Measurements from ENCODE around the gene ANKRD65.
A peak's percentile ranks its signal among the peaks of the same experiment; 100 is the strongest.
"Not testable (repeated sequence)": the region's sequence is repeated elsewhere in the genome, so short reads cannot be mapped to it uniquely, and the experiment has no call there.

The ANKRD65 gene

DNA sequence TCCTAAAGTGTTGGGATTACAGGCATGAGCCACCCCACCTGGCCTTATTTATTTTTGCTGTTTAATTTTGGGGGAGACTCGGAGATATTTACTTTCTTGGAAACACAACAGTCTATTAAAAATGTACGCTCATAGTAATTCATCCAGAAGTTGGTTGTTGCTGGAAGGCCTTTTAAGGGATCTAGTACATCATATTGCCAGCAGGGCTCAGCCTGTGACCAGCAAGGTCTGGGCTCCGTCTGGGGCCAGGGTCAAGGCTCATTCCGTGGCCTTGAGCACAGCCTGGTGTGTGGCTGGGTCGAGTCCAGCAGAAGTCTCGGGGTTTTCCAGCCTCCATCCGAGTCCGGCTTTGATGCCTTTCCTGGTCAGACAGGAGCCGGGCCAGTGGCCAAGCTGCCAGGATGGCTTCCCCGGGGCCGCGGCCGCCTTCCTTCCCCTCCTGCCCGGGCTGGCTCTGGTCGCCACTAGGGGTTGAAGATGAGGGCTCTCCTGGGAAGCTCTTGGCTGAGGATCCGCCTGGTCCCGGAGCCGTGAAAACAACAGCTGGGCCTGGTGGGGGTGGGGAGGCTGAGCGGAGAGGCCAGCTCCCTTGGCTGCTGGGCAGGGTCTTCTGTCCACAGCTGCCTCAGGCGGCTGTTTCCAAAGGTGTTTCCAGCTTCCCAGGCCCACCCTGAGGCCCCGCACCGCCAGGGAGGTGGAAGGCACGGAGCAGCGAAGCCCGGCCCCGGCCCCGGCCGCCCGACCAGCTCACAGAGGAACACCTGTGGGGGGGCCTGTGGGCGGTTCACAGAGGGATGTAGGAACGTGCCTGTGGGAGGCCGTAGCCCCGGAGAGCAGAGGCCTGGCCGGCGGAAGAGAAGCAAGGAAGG, 9.3 kb upstream of the ANKRD65 start:
- peak; percentile 87 for DNase-seq

DNA sequence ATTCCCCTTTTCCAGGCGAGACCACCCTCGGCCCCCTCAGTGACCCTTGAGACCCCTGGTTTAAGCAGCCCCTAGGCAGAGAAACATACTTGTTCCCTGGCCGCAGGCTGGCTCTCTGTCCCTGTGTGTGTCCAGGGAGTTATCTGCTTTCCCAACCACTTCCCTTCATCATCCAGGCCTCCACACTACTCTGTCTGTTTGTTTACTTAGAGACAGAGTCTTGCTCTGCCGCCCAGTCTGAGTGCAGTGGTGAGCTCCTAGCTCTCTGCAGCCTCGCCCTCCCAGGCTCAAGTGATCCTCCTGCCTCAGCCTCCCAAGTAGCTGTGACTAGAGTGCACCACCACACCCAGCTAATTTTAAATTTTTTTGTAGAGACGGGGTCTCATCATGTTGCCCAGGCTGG, 8.6 kb upstream of the ANKRD65 start:
- DNase-seq = peak; percentile 48

DNA sequence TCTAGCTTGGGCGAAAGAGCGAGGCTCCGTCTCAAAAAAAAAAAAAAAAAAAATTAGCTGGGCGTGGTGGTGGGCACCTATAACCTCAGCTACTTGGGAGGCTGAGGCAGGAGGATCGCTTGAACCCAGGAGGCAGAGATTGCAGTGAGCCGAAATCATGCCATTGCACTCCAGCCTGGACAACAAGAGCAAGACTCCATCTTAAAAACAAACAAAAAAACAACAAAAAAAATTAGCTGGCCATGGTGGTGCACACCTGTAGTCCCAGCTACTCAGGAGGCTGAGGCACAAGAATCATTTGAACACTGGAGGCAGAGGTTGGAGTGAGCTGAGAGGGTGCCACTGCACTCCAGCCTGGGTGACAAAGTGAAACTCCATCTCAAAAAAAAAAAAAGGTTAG, 7.9 kb upstream of the ANKRD65 start:
- DNase-seq = not testable (repeated sequence)

DNA sequence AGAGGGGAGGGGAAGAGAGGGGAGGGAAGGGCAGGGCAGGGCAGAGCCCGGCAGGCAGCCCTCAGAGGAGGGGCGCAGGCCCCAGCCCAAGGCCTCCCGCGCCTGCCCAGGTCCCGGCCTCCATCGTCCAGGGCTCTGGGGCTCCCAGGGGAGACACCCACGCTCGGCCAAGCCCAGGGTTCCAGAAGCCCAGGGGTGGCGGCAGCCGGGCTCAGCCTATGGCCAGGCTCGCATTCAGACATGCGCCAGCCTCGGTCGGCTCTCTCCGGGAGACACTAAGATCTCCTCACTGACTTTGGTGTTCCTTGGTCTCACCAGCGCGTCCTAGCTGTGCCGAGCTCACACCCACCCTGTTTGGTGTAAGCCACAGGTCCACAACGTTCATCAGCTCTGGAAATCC, 7.1 kb upstream of the ANKRD65 start:
- DNase-seq = no peak

DNA sequence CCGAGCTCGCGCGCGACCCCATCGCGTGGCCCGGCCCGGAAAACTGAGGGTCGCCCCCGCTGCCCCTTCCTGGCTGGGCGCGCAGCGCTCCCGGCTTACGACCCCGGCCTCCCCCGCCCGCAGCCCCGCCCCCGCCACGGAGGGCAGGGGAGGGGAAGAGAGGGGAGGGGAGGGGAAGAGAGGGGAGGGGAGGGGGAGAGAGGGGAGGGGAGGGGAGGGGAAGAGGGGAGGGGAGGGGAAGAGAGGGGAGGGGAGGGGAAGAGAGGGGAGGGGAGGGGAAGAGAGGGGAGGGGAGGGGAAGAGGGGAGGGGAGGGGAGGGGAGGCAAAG, 6.7 kb upstream of the ANKRD65 start:
- DNase-seq = peak; percentile 61

DNA sequence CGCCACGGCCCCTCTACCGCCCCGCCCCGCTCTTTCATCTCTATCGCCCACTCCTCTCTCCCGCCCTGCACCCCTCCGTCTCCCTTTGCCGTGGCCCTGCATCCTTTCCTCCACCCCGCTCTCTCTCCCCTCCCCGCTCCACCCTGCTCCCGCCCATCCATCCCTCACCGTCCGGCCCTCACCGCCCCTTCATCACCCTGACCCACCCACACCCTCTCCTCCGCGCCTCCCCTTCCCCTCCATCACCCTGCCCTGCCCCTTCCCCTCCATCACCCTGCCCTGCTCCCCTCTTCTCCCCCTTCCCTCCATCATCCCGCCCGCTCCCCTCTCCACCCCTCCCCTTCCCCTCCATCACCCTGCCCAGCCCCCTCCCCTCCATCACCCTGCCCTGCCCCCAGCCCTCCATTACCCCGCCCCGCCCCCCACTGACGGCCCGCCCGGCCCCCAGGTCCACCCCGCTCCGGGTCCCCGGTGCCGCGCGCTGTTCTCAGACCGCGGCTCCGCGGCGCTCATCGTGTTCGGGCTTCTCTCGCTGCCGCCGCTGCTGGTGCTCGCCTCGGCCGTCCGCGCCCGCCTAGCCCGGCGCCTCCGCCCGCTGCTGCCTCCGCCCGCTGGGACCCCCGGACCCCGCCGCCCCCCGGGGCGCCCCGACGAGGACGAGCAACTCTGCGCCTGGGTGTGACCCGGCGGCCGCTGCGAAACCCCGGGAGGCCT, 6.2 kb upstream of the ANKRD65 start:
- DNase-seq = peak; percentile 63

DNA sequence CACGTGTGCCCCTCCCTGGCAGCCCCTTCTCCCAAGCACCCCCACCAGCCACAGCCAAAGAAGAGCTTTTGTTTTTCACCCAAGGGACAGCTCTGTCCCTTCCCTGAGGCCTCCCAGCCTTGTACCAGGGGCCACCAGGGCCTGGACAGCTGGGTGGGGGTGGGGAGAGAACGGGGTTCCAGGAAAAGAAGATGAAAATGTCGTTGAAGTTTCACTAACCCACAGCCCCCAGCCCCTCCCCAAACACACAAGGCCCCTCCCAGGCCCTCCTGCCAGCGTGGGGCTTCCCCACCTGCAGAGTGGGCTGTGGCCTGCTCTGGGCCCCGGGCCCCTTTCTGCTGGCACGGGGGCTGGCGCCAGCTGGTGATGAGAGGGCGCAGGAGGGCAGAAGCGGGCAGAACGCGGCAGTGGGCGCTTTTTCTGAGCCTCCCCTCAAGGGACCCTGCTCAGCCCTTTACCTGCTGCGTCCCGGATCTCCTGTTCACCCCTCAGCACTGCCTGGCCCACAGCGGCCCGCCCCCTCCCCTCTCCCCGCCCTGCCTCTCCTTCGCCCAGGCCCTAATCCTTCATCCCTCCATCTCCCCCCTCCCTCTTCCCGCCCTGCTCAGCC, 5.5 kb upstream of the ANKRD65 start:
- no peak for DNase-seq

DNA sequence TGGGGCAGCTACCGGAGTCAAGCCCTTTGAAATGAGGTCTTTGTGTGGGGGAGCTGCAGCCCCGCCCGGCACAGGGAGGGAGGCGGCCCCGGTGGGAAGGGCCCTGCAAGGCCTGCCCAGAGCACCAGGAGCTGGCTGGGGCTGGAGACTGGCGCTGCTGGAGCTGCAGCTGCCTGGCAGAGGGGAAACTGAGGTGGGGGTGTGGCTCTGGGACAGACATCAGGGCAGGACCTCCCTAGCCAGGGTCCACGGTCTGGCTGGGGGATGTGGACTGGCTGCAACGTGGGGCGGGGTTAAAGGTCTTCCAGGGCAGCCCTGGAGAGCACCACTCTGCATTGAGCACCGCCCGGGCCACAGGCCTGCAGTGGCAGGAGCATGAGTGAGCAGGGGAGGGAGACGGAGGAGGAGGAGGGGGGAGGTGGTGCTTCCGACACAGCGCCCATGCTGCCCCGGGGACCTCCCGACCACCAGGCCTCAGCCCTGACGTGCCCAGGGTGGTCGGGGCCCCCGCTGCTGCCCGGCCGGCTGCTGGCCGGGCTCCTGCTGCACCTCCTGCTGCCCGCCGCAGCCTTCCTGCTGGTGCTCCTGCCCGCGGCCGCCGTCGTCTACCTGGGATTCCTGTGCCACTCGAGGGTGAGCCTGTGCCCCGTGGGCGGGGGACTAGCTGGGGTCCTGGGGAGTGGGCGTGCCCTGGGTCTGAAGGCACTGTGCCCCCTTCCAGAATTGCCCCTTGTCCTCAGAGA, 4.8 kb upstream of the ANKRD65 start:
- no peak for DNase-seq

DNA sequence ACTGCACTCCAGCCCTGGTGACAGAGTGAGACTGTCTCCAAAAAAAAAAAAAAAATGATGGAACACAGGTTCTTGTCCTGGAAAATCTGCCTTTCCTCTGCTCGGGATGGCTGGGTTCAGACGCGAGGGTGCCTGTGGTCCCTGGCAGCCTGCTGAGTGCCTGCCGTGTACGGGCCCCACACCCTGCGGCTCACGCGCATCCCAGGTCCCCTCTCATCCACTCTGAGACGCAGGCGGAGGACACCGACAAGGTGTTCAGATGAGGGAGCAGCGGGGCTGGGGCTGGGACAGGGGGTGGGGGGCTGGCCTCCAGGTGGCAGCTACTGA, 4.3 kb upstream of the ANKRD65 start:
- DNase-seq = no peak

DNA sequence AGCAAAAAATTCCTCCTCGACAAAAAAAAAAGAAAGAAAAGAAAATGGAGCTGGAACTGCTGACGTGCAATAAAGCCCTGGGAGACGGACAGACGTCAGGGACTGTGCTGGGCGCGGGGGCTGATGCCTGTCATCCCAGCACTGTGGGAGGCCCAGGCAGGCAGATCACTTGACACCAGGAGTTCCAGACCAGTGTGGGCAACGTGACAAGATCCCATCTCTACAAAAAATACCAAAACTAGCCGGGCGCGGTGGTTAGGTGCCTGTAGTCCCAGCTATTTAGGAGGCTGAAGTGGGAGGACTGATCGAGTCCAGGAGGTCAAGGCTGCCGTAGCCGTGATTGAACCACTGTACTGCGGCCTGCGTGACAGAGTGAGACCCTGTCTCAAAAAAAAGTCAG, 3.6 kb upstream of the ANKRD65 start:
- no peak for DNase-seq

DNA sequence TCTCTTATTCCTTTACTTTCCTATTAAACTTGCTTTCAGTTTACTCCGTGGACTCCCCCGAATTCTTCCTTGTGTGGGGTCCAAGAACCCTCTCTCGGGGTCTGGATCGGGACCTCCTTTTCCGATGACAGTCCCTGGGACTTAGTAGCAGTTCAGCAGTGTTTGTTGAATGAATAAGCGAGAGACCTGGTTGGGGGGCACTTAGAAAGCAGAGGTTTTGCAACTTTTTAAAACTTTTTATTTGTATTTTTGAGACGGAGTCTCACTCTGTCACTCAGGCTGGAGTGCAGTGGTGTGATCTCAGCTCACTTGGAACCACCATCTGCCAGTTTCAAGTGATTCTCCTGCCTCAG, 2.1 kb upstream of the ANKRD65 start:
- DNase-seq = no peak

DNA sequence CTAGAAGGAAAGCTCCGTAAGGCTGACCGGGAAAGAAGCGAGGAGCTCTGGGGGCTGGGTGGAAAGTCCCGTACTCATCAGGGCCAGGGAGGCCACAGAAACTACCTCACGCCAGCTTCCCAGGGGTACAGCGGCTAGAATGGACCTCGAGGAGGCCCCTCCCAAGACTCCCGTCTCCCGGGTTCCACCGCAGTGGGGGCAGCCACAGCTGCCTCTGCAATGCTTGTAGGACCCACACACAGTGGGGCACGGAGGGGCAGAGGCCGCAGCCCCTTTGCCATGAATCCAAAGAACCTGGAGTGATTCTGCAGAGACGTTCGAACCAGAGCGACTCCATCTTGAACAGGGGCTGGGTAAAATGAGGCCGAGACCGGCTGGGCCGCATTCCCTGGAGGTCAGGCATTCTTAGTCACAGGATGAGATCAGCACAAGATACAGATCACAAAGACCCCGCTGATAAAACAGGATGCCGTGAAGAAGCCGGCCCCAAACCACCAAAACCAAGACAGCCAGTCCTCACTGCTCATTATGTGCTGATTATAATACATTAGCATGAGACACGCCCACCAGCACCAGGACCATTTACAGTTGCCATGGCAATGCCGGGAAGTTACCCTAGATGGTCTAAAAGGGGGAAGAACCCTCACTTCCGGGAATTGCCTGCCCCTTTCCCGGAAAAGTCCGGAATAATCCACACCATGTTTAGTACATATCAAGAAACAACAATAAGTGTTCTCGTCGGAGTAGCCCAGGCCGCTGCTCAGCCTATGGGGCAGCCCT, 1.6 kb upstream of the ANKRD65 start:
- no peak for DNase-seq

DNA sequence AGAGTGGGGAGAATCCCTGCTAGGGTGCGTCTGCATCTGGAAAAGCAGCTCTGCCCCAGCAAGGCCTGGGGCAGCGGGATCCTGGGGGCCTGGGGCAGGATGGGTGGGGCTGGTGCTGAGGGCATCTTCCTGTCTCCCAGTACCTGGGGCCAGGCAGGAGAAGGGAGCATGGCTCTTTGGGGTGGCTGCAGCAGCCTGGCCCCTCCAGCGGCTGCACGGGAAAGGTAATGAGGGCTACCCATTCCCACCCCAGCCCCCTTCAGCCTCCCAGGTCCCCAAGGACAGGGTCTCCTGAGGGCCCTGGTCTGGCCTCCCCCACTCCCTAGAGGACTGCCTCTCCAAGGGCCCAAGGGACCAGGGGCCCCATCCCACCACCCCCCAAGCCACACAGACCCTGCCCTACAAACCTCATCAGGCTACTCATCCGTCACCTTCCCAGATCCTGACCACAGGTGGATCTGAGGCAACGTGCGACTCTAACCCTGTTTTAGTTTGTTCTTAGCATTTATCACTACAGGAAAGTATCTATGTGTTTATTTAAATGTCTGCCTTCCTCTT, 910 bp upstream of the ANKRD65 start:
- DNase-seq = no peak

DNA sequence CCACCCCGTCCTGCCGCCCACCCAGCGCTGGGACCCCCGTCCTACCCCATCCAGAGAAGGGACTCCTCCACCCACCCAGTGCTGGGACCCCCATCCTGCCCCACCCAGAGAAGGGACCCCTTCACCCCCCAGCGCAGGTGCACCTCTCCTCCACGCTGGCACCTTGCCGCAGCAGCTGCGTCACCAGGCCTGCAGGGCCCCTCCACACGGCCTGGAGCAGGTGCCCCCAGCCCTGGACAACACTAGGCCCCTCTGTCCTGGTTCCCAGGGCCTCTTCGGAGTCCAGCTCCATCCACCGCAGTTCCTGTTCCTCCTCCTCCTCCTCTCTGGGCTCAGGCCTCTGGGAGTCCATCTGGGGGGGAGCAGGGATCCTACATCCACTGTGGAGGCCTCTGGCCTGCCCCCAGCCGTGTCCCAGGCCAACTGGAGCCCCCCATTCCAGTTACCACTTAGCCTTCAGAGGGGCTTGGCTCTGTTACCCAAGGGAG, 378 bp downstream of the ANKRD65 start:
- no peak for DNase-seq

DNA sequence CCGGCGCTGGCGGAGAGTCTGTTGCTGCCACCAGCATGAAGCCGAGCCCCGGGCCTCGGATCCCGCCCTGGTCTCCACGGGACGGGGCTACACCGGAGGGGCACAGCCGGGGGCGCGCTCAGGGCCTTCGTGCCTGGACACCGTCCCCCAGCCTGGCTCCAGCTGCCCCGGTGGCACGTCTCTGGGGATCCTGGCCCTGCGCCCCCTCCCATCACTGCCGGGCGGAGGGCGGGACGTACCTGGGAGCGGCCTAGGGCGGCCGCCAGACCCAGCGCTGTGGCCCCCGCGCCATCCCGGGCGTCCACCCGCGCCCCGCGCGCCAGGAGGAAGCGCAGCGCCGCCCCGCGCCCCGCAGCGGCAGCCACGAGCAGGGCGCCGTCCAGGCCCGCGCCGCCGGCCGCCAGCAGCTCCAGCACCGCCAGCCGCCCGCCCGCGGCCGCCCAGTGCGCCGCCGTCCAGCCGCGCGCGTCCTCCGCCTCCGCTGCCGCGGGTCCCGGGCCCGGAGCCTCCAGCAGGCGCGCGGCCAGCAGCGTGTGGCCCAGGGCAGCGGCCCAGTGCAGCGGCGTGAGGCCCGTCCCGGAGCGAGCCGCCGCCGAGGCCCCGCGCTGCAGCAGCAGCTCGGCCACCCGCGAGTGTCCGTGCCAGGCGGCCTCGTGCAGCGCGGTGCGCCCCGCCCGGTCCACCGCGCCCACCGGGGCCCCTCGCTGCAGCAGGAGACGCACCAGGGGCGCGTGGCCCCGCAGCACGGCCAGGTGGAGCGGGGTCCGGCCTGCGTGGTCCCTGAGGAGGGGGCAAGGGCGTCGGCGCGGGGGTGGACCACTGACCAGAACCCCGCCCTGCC, 1.0 kb downstream of the ANKRD65 start:
- no peak for DNase-seq

DNA sequence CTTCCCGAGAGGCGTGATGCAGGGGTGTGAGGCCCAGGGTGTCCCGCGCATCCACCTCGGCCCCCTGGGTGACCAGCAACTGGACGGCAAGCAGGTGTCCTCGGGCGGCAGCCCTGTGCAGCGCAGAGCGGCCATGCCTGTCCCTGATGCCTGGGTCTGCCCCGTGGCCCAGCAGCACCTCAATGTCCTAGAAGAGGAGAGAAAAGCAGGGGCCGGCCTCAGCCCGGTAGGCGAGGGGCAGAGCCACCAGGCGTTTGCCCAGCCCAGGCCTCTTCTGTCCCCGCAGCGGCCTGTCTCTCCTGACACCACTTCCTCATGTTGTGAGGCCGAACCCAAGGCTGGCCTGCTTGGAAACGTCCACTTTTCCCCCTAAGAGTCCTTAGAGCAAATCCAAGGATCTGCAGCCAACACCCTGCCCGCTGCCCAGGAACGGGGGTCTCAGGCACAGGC, 1.7 kb downstream of the ANKRD65 start:
- DNase-seq = no peak

DNA sequence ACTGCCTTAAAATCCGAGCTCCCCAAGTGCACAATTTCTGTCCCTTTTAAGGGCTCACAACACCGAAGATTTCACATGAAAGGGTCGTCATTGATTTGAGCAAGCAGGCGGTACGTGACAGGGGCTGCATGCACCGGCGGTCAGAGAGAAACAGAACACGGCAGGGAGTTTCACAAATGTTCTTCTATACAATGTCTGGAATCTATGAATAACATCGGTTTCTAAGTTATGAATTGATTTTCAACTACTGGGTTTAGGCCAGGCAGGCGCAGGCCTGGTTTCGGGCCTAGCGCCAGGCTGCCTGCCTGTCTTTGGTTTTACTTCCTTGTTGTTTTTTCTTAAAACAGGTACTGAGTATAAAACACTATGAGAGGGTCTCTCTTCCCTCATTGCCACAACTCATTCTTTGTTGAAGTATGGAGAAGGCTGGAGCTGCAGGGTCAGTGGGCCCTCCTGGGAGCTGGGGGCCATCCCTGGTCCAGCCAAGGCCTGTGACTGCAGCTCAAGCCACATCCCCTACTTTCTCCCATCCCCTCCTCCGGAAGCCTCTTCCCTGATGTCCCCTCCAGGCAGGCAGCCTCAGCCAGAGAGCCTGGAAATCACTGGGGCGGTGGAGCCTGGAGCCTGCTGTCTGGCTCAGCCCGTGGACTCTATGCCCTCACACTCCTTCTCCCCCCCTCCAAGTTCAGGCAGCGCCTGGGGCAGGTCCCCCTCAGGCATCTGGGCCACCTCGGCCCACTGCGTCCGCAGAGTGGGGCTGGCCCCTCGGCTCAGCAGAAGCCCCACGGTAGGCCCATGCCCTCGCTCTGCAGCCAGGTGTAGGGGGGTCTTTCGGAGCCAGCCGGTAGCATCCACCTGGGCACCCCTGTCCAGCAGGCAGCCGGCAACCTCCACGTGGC, 2.4 kb downstream of the ANKRD65 start:
- DNase-seq = no peak

DNA sequence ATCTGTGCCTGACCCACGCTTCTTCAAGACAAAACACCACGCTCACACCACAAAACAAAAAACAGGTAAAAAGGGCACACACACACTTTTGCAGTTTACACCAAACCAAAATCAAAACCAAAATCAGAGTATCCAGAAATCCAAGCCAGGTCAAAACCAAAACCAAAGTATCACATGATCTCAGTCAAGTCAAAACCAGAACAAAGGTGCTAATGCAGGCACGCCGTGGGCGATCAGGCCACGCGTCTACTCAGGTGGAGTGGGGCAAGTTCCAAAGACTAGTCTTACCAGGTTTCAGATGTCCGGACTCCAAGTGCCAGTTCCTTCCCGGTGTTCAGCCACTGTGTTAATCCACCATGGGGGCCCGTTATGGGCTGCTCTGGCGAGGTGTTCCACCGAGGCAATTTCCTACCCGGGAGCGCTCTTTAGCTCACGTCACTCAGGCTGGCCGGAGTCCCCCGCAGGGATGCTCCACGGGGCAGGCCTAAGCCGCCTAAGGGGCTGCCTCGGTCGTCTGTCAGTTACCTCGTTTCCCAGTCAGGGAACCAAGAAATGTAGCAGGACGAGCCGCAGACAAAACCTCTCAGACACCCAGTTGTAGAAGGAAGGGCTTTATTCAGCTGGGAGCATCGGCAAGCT, 3.1 kb downstream of the ANKRD65 start:
- not testable (repeated sequence) for DNase-seq

DNA sequence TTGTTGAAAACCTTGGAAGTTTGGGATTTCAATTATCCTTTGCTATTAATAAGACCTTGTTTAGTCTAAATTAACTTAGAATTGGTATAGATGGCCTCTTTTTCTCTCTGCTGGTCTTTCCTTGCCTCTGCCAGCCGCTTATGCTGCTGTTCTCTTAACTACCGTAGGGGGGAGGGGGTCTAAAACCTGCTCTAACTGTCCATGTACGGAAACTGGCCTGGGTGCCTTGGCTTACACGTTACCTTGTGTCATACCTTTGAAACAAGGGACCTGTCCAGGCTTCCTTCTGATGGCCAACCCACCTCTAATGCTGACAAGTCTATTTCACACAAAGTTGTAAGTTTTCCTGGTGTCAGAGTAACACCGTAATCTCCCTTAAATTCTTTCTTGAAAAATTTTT, 3.7 kb downstream of the ANKRD65 start:
- DNase-seq = not testable (repeated sequence)

DNA sequence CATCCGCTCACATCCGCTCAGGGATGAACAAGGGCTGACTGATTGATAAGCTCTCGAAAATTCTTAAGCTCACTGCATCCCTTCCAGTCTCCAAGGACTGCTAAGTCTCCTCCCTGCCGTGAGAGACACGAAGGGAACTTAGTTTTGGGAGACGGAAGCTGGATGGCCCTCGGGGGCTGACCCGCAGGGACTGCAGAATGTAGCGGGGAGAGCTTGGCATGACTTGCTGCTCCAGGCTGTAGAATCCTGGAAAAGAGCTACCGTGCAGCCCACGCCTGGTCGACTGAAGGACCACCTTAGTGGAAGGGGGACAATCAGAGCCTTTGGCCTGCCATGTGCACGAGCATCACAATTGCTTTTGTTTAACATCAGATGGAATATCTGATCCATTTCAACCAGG, 5.3 kb downstream of the ANKRD65 start:
- DNase-seq = no peak

All from right forelimb (tissue), 1 donor.